Glutamatergic neuron (in vitro differentiated cells): Measurements from ENCODE around the gene TAT. TPM values are rescaled to one million over a fixed set of nuclear protein-coding genes. Genes with fewer than 3 reads are reported as not detected.
A peak's percentile ranks its signal among the peaks of the same experiment; 100 is the strongest.

Source experiments
- DNase-seq: peaks from one replicate; pipeline ENCODE4 v3.0.0; 2022
- H3K27ac Mint-ChIP-seq: one replicate; pipeline ENCODE4 v1.8.0; 2020; ENCODE audit warnings: mild to moderate bottlenecking, mixed read lengths, inconsistent platforms; ENCODE audit not compliant: unreplicated experiment
- H3K27me3 Mint-ChIP-seq: one replicate; pipeline ENCODE4 v1.8.0; 2020; ENCODE audit warnings: mild to moderate bottlenecking, moderate library complexity, mixed read lengths, inconsistent platforms; ENCODE audit not compliant: unreplicated experiment
- H3K36me3 Mint-ChIP-seq: one replicate; pipeline ENCODE4 v1.8.0; 2020; ENCODE audit warnings: mild to moderate bottlenecking, mixed read lengths, inconsistent platforms; ENCODE audit not compliant: unreplicated experiment
- H3K4me1 Mint-ChIP-seq: one replicate; pipeline ENCODE4 v1.8.0; 2020; ENCODE audit warnings: mild to moderate bottlenecking, low read depth, mixed read lengths, inconsistent platforms; ENCODE audit not compliant: unreplicated experiment
- H3K4me3 Mint-ChIP-seq: one replicate; pipeline ENCODE4 v1.8.0; 2020; ENCODE audit warnings: mild to moderate bottlenecking, mixed read lengths, inconsistent platforms; ENCODE audit not compliant: unreplicated experiment
- H3K9me3 Mint-ChIP-seq: one replicate; pipeline ENCODE4 v1.8.0; 2020; ENCODE audit warnings: mild to moderate bottlenecking, moderate library complexity, mixed read lengths, inconsistent platforms; ENCODE audit not compliant: unreplicated experiment
- CTCF ChIP-seq: fragments of 200-600 bp; sonication (generic); IDR thresholded peaks from one replicate; pipeline ENCODE4 v1.5.0; 2021; ENCODE audit not compliant: partially characterized antibody, unreplicated experiment
- long read RNA-seq: library from polyadenylated mRNA; unstranded; transcript quantifications from one replicate; pipeline ENCODE4 v2.0.0, GENCODE V29; 2020; ENCODE audit not compliant: unreplicated experiment
- total RNA-seq: library from RNA; stranded (reverse); fragmentation: NEBNext Ultra II Directional; extraction: Animal tissue kit (Norgen Biotek cat#: 25700); gene quantifications from one replicate; pipeline ENCODE4 v1.2.1, GENCODE V29; 2021; ENCODE audit not compliant: unreplicated experiment

The TAT gene
- total RNA-seq: not detected
- long read RNA-seq: 0 reads

- no peaks in the 10 kb centered on the region for H3K4me1 Mint-ChIP-seq
- H3K27ac Mint-ChIP-seq: no peak within 1 kb of the TSS
- no peak for DNase-seq
- no peak for TF ChIP-seq CTCF
- no peaks in the 10 kb centered on the region for H3K36me3 Mint-ChIP-seq
- no peaks in the 10 kb centered on the region for H3K27me3 Mint-ChIP-seq
- no peak within 1 kb of the TSS for H3K4me3 Mint-ChIP-seq
- no peaks in the 10 kb centered on the region for H3K9me3 Mint-ChIP-seq
Measured at GRCh38 chr16:71576971-71577370, at the start of gene TAT. TAT (minus strand) TSS chr16:71577092; CDS start chr16:71576415, 677 bp downstream.

- no peaks in the 10 kb centered on the region for H3K4me1 Mint-ChIP-seq
- H3K36me3 Mint-ChIP-seq: no peaks in the 10 kb centered on the region
- peak; percentile 26 for DNase-seq
- peaks cover 3% of the 10 kb centered on the region for H3K27me3 Mint-ChIP-seq
- H3K4me3 Mint-ChIP-seq: peak within 1 kb of the TSS; percentile 79
- TF ChIP-seq CTCF: no peak
- H3K9me3 Mint-ChIP-seq: no peaks in the 10 kb centered on the region
- no peak within 1 kb of the TSS for H3K27ac Mint-ChIP-seq
Measured at GRCh38 chr16:71626018-71626857, 49.3 kb upstream of the TAT start, which contains the start of gene MARVELD3. MARVELD3 (plus strand) TSS chr16:71626184; CDS start chr16:71626230, 46 bp downstream.

- Mint-ChIP-seq H3K4me3 (peak overlapping the region; percentile 79), H3K27ac (no peak overlapping the region), H3K36me3 (no peaks in the 10 kb centered on the region), H3K9me3 (no peaks in the 10 kb centered on the region), H3K27me3 (peaks cover 3% of the 10 kb centered on the region), H3K4me1 (no peaks in the 10 kb centered on the region)
- no peak for TF ChIP-seq CTCF
- DNase-seq: no peak
Measured at GRCh38 chr16:71625113-71625850, 48.4 kb upstream of the TAT start.

- Mint-ChIP-seq H3K4me1 (no peaks in the 10 kb centered on the region), H3K27me3 (peaks cover 3% of the 10 kb centered on the region), H3K27ac (no peak overlapping the region), H3K4me3 (no peak overlapping the region), H3K36me3 (no peaks in the 10 kb centered on the region), H3K9me3 (no peaks in the 10 kb centered on the region)
- TF ChIP-seq CTCF: no peak
- DNase-seq: no peak
Measured at GRCh38 chr16:71623597-71623996, 46.7 kb upstream of the TAT start.
